PFSK-1 (cell line): ENCODE measurements around the gene GABPA.

Experiments
- POLR2AphosphoS5 ChIP-seq: IDR thresholded peaks from 2 replicates; pipeline ENCODE4 v1.6.1; 2012; ENCODE audit warnings: low read depth, mild to moderate bottlenecking, control low read depth, low read length, moderate library complexity
- SIN3A ChIP-seq: IDR thresholded peaks from 2 replicates; pipeline ENCODE4 v1.6.1; 2012; ENCODE audit warnings: mild to moderate bottlenecking, low read length, moderate library complexity, borderline replicate concordance; ENCODE audit not compliant: insufficient read depth
- TAF1 ChIP-seq: IDR thresholded peaks from 2 replicates; pipeline ENCODE4 v1.6.1; 2012; ENCODE audit warnings: low read length, control low read depth, borderline replicate concordance; ENCODE audit not compliant: insufficient read depth
- TF ChIP-seq, protein P1 (sequence below), 2 experiments: IDR thresholded peaks; 2 replicates each; pipeline versions ENCODE4 v1.6.1 to v1.8.0; 2011 to 2012; ENCODE audit warnings: low read depth in 2 of 2, low read length in 2 of 2, control low read depth in 1 of 2, inconsistent platforms in 1 of 2, mild to moderate bottlenecking in 1 of 2, moderate library complexity in 1 of 2; ENCODE audit not compliant: insufficient read depth in 1 of 2

DNA sequence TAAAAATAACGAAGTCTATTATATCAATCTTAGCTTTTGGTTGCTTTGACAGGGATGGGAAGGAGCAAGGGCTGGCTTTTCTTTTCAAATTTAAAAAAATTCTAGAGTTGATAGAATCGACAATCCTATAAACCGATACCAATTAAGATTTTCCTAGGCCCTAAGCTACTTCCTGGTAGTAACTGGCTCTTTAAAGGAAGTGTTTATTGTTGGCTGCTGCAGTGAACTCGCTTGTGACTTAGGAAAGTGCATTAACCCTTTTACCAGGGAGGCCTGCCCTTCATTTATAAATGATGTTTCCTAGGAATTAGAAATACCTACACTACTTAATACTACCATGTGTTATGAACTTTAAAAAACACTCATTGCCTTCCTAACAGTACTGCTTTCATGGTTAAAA is 33.2 kb upstream of the GABPA start:
- TF ChIP-seq TAF1 (no peak), POLR2AphosphoS5 (no peak), SIN3A (no peak)
- TF ChIP-seq, protein P1, sequence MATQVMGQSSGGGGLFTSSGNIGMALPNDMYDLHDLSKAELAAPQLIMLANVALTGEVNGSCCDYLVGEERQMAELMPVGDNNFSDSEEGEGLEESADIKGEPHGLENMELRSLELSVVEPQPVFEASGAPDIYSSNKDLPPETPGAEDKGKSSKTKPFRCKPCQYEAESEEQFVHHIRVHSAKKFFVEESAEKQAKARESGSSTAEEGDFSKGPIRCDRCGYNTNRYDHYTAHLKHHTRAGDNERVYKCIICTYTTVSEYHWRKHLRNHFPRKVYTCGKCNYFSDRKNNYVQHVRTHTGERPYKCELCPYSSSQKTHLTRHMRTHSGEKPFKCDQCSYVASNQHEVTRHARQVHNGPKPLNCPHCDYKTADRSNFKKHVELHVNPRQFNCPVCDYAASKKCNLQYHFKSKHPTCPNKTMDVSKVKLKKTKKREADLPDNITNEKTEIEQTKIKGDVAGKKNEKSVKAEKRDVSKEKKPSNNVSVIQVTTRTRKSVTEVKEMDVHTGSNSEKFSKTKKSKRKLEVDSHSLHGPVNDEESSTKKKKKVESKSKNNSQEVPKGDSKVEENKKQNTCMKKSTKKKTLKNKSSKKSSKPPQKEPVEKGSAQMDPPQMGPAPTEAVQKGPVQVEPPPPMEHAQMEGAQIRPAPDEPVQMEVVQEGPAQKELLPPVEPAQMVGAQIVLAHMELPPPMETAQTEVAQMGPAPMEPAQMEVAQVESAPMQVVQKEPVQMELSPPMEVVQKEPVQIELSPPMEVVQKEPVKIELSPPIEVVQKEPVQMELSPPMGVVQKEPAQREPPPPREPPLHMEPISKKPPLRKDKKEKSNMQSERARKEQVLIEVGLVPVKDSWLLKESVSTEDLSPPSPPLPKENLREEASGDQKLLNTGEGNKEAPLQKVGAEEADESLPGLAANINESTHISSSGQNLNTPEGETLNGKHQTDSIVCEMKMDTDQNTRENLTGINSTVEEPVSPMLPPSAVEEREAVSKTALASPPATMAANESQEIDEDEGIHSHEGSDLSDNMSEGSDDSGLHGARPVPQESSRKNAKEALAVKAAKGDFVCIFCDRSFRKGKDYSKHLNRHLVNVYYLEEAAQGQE (IDR thresholded peaks at IDR 0.05; ENCODE audit: insufficient read depth in 1 of 2, low read depth in 2 of 2, low read length in 2 of 2) = no peak
